Osteoblast (primary cell): ENCODE data around the gene MPC2. TPM values are rescaled to one million over a fixed set of nuclear protein-coding genes. Genes with fewer than 3 reads are reported as not detected.

ENCODE experiments used
- DNase-seq: peaks from one replicate; pipeline ENCODE4 v3.0.0; 2011; ENCODE audit warnings: low spot score, mixed read lengths; ENCODE audit not compliant: insufficient read length; ENCODE audit errors: missing footprints
- H2AFZ ChIP-seq: 2 replicates; pipeline ENCODE4 v1.6.0; 2011; ENCODE audit warnings: mild to moderate bottlenecking, low read length
- H3K27ac ChIP-seq: 2 replicates; pipeline ENCODE4 v1.5.1; 2011; ENCODE audit warnings: mild to moderate bottlenecking, low read depth, low read length, moderate library complexity
- H3K27me3 ChIP-seq: 2 replicates; pipeline ENCODE4 v1.6.0; 2012; ENCODE audit warnings: mild to moderate bottlenecking, control low read depth, inconsistent platforms, low read length, moderate library complexity; ENCODE audit not compliant: insufficient read depth
- H3K36me3 ChIP-seq: 2 replicates; pipeline ENCODE4 v1.5.1; 2011; ENCODE audit warnings: mild to moderate bottlenecking, low read length, control low read depth, moderate library complexity; ENCODE audit not compliant: insufficient read depth
- H3K4me1 ChIP-seq: 2 replicates; pipeline ENCODE4 v1.5.1; 2011; ENCODE audit warnings: mild to moderate bottlenecking, low read length, control low read depth, moderate library complexity; ENCODE audit not compliant: insufficient read depth
- H3K4me2 ChIP-seq: 2 replicates; pipeline ENCODE4 v1.6.0; 2011; ENCODE audit warnings: mild to moderate bottlenecking, low read length; ENCODE audit not compliant: insufficient read depth
- H3K4me3 ChIP-seq: fragments of 200-600 bp; sonication (generic); 3 replicates; pipeline ENCODE4 v1.5.1; 2012; ENCODE audit warnings: mild to moderate bottlenecking, low read length, inconsistent platforms; ENCODE audit not compliant: insufficient read depth
- H3K79me2 ChIP-seq: 2 replicates; pipeline ENCODE4 v1.6.0; 2012; ENCODE audit warnings: mild to moderate bottlenecking, low read length, control low read depth, inconsistent platforms; ENCODE audit not compliant: insufficient read depth
- H3K9me3 ChIP-seq: 2 replicates; pipeline ENCODE4 v1.5.1; 2011; ENCODE audit warnings: low read depth, low read length, control low read depth
- H4K20me1 ChIP-seq: 2 replicates; pipeline ENCODE4 v1.6.0; 2012; ENCODE audit warnings: mild to moderate bottlenecking, low read length, control low read depth; ENCODE audit not compliant: insufficient read depth
- CTCF ChIP-seq: IDR thresholded peaks from 2 replicates; pipeline ENCODE4 v1.5.1; 2011; ENCODE audit warnings: mild to moderate bottlenecking, low read depth, low read length, moderate library complexity; ENCODE audit errors: extremely low read depth
- total RNA-seq: library from RNA; depleted of rRNA; stranded (reverse); fragments of >200 nt; gene quantifications from 2 replicates; pipeline ENCODE4 v1.2.3, GENCODE V29; 2012

MPC2 gene
- total RNA-seq, 1 donor: 34.7 TPM

DNA sequence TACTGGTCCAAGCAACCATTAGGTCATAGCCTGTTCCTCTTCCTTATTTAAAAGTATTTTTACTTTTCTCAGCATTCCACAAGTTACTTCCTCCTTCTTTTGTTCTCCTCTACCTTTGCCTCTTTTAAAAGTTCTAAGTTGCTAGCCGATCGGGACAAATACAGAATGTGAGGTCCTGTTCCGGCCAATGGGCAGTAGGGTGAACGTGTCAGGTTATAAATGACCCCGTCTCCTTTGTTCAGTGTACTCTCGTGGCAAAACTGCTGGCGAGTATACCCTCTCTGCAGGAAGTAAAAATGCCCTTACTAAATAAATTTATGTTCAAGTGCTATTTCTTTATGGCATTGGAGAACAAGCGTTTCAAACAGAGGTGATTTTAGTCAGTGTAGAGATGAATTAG is 25.5 kb downstream of the MPC2 start:
- Histone ChIP-seq H2AFZ (peak overlapping the region; percentile 20), H3K4me2 (no peak overlapping the region), H4K20me1 (no peaks in the 10 kb centered on the region), H3K79me2 (no peaks in the 10 kb centered on the region), H3K27me3 (no peaks in the 10 kb centered on the region), H3K36me3 (peaks cover 9% of the 10 kb centered on the region), H3K9me3 (peaks cover 1% of the 10 kb centered on the region), H3K4me1 (no peaks in the 10 kb centered on the region), H3K27ac (no peak overlapping the region), H3K4me3 (no peak overlapping the region)
- DNase-seq: no peak
- no peak for TF ChIP-seq CTCF

- DNase-seq: no peak
- Histone ChIP-seq H3K27ac (no peak overlapping the region), H2AFZ (no peak overlapping the region), H3K79me2 (no peaks in the 10 kb centered on the region), H3K36me3 (peaks cover 9% of the 10 kb centered on the region), H3K4me2 (no peak overlapping the region), H3K27me3 (no peaks in the 10 kb centered on the region), H3K4me3 (no peak overlapping the region), H3K9me3 (peaks cover 1% of the 10 kb centered on the region), H3K4me1 (no peaks in the 10 kb centered on the region), H4K20me1 (no peaks in the 10 kb centered on the region)
- no peak for TF ChIP-seq CTCF
Observed at GRCh38 chr1:167910530-167910929, 26.3 kb downstream of the MPC2 start.

GRCh38 chr1:167909691-167910180 is 27.1 kb downstream of the MPC2 start:
- Histone ChIP-seq H3K27ac (no peak overlapping the region), H3K79me2 (no peaks in the 10 kb centered on the region), H3K4me2 (no peak overlapping the region), H3K9me3 (peaks cover 1% of the 10 kb centered on the region), H3K27me3 (no peaks in the 10 kb centered on the region), H2AFZ (no peak overlapping the region), H3K36me3 (peaks cover 9% of the 10 kb centered on the region), H4K20me1 (no peaks in the 10 kb centered on the region), H3K4me1 (peaks cover 7% of the 10 kb centered on the region), H3K4me3 (no peak overlapping the region)
- no peak for DNase-seq
- TF ChIP-seq CTCF: no peak

GRCh38 chr1:167905671-167906070 is 31.2 kb downstream of the MPC2 start:
- no peaks in the 10 kb centered on the region for H3K36me3 ChIP-seq
- no peak for TF ChIP-seq CTCF
- H3K27ac ChIP-seq: no peak overlapping the region
- peaks cover 1% of the 10 kb centered on the region for H3K9me3 ChIP-seq
- no peaks in the 10 kb centered on the region for H3K79me2 ChIP-seq
- H4K20me1 ChIP-seq: no peaks in the 10 kb centered on the region
- DNase-seq: no peak
- peaks cover 13% of the 10 kb centered on the region for H3K4me1 ChIP-seq
- peak overlapping the region; percentile 65 for H2AFZ ChIP-seq
- H3K4me3 ChIP-seq: no peak overlapping the region
- no peaks in the 10 kb centered on the region for H3K27me3 ChIP-seq
- no peak overlapping the region for H3K4me2 ChIP-seq
